ACHN (cell line): ENCODE results near the gene ERC2.
A peak's percentile ranks its signal among the peaks of the same experiment; 100 is the strongest.

Experiments
- DNase-seq: peaks from one replicate; pipeline ENCODE4 v3.0.0-alpha.2; 2015
- in situ Hi-C: cut with HindIII; loops from 2 replicates; pipeline ENCODE4 v1.10.0; 2017; ENCODE audit warnings: low sequenced_read_pairs, low pct_ligation_motif_present, low pct_unique_long_range_greater_than_20kb

The ERC2 gene

DNA sequence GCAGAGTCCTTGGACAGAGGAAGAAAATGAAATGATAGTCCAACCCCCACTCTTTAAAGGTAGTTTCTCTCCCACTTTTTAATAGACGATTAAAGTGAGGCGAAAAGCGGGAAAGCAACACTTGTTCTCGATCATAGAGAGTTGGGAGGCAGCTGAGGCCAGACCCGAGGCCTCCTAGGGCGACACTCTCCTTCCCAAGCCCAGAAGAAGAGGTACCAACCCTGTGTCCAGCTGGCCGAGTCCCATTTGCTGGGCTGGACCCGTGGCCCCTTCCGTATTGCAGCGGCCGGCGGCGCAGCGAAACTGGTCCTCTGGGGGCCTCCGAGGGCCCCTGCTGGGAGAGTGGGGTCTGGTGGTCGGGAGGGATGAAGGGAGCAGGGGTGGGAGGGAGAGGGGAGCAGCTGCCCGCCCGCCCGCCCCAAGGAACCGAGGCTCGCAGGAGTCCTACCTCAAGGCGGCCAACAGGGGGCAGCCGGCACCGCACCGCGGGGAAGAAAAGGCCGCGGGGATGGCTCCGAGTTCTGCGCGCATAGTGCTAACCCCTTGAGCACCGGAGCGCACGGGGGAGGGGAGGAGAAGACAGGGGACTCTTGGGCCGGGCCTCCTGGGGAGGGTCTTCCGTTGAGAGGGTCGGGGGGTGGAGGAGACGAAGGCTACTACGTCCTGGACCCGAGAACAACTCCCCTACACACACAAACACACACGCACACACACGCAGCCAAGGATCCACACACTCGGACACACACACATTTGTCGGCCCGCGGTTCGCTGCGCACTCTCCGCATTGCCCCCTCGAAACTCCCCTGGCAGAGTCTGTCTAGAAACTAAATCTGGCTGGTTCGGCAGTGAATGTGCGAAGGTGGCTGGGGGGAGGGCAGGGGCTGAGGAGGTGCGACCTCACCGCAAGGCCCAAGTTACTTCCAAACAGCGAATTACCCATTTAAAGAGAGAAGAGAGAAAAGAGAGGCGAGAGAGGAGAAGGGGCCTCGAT, 983.2 kb downstream of the ERC2 start:
- DNase-seq = peak; percentile 75
- in situ Hi-C loops = no loop called here

DNA sequence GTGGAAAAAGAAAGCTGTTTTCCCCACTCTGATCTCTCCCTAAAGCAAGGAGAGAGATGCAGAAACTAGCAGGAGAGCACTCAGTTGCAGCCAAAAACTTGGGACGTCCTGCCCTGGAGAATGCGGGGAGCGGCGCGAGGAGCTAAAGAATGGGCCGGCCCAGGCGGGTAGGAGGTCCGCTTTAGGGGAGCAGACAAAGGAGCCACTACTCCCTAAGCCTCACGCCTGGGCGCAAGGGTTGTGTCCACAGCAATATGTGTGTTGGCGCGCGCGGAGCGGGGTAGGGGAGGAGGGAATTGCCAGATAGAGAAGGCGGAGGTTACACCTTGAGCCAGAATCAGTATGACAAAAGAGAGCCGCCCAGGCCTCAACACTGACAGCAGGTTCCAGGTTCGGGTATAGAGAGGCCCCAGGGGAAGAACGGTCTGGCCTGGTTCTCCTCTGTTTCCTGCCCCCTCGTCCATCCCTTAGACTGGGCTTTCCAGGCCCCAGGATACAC, 984.0 kb downstream of the ERC2 start:
- no peak for DNase-seq
- in situ Hi-C loops = no loop called here

DNA sequence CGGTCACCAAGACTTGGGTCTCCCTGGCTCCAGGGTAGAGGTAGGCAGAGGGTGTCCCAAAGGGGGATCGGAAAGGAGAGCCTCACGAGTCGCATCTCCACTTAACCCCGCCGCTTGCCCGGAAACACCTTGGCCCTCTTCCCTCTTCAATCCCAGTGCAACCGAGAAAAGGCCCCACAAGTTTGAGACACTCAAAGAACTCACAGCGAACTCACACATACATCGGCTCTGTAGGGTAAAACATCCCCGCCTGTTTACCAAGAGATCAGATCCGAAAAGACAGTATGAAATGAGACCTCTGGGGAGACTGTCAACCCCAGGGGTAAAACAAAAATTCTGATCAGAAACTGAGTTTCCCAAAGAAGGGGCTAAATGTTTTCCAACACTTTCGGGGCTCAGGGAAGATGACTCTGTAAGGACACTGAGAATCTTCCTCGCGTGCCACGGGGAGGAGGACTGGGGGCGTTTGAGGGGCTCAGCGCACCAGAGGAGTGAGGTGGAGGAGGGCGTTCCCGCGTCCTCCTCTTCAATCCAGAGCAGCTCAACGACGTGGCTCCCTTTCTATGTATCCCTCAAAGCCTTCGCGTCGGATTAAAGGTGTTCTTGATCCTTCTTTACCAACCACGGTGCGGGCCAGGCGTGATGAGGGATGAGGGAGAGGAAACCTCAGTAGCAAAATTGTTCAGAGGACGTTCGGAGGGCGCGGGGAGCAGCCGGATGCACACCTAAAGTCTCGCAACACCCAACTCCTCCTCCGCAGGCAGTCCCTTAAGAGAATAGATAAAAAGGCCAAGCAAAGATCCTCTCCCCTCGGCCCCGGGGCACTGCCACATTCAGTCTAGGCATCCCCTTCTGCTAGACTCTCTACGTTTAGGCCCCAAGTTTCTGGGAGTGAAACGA, 984.8 kb downstream of the ERC2 start:
- DNase-seq = no peak
- in situ Hi-C loops = no loop called here

GRCh38 chr3:55482496-55483195, 985.6 kb downstream of the ERC2 start:
- in situ Hi-C loops = no loop called here
- no peak for DNase-seq

GRCh38 chr3:55481744-55482495, 986.3 kb downstream of the ERC2 start:
- in situ Hi-C loops = no loop called here
- peak; percentile 5 for DNase-seq

GRCh38 chr3:55480911-55481743, 987.1 kb downstream of the ERC2 start:
- peak; percentile 31 for DNase-seq
- in situ Hi-C loops = no loop called here

DNA sequence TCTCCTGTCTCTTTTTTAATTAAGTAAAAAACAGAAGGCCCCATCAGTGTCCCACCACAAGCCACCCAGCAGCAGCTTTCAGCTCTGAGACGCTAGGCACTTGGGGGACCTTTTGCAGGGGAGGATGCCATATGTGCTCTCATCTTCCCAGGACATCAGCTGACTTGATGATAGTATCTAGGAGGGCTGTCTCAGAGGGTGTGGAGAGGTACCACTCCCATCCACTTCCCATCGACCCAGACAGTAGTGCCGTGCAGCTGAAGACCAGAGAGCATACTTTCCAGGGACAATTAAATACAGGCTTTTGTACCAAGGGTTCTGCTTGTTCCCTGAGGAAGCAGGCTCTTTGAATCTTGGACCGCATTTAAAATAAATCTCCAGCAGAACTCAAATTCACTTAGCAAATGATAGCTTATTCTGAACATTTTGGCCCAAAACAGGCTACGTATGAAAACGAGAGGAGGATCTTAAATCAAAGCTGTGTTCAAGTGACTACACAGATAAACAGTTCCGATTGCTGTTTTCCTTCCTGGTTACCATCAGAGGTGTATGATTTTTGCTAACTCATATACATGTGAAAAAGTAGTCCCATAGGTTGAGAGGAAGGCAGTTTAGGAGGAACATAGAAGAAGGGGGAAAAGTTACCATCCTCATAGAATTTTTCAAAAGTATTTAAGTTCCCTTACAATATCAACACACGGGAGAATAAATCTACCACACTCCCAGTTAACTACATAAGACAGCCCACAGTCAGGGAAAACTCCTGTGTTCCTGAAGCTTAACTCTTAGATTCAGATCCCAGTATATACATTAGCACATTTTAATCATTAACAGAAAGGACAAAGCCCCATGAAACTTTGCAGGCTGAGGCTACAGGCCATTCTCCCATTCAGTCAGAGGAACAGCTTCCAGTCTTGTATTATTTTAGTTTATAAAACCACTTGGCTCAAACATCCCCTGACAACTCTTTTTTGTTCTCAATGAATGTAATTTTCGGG, 990.7 kb downstream of the ERC2 start:
- no peak for DNase-seq
- in situ Hi-C loops = no loop called here

GRCh38 chr3:55476515-55476914, 991.8 kb downstream of the ERC2 start:
- DNase-seq = no peak
- in situ Hi-C loops = no loop called here

- no peak for DNase-seq
These were observed 994.0 kb downstream of the ERC2 start for GRCh38 chr3:55474213-55474632.

DNA sequence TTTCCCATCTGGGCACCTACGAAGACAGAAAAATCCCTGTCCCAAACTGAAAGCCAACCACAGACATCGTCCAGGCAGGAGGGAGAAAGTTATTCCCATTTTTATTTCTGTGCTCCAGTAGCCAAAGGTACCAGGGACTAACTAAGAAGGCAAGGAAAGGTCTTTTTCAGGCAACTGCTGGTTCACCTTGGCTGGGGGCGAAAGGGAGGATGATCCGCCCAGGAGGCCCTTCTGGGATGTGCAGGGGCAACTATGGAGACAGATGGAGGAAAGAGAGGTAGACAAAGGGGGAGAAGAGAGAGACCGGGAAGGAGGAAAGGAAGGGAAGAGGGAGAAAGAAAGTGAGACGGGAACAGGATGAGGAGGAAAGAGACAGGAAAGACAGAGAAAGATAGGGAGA, 994.5 kb downstream of the ERC2 start:
- in situ Hi-C loops = no loop called here
- no peak for DNase-seq

More at GRCh38 chr3:55474213-55474632, 994.0 kb downstream of the ERC2 start:
- in situ Hi-C loops = no loop called here

DNA sequence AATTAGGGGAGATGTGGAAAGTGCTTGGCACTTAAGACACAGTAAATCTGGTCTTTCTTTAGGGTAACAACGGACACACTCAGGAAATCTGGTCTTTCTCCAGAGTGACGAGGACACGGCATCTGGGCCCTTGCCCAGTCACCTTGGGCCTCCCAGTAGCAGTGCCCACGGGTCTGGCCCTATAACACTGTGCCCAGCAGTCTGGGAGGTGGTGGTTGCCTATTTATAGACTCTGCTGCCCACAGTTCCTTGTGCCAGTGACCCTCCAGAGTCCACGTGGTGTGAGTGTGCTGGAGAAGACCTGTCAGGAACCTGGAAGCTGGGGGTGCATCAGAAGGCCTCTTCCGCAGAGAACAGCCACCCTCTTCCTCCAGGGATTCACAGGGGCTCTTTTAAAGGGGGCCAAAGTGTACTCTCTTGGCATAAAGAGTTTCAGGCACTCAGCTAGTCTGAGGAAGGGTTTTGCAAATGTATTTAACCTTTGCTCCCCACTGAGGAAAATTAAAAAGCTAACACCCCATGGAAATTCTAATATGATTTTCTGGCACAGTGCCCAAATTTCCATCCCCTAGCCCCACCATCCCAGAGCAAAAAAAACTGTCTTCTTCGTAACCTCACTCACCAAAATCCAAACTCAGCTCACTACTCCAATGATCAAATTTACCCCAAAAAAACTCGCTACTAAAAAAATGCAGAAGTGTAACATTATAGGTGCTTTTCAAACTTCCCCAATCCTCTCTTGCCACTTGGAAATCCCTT, 996.6 kb downstream of the ERC2 start:
- in situ Hi-C loops = no loop called here
- DNase-seq = no peak

- in situ Hi-C loops = no loop called here
- DNase-seq = no peak
These were observed 997.2 kb downstream of the ERC2 start for GRCh38 chr3:55471084-55471483.

DNA sequence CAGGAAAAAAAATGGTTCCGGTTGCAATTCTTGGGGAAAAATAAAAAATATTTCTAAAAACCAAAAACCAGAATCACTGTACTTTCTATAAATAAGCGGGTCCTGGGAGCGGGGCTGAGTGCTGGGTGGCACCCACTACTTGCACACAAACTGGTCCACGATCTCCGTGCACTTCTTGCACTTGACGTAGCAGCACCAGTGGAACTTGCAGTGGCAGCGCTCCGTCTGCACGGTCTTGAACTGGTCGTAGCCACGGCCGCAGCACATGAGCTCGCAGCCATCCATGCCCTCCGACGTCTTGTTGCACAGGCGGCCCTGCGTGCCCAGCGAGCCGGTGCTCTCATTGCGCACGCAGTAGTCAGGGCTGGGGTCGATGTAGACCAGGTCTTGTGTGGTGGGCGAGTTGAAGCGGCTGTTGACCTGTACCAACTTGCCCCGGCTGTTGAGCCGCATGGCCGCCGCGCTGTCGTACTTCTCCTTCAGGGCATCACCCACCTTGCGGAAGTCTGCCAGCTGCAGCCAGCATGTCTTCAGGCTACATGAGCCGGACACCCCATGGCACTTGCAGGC, 998.2 kb downstream of the ERC2 start:
- no peak for DNase-seq
- in situ Hi-C loops = no loop called here

- no peak for DNase-seq
- in situ Hi-C loops = no loop called here
These were observed 1000.0 kb downstream of the ERC2 start for GRCh38 chr3:55468251-55468650.

- no peak for DNase-seq
- in situ Hi-C loops = no loop called here
These were observed 1001.2 kb downstream of the ERC2 start for GRCh38 chr3:55467099-55467498.
